Skin of body (tissue), 2 donors: Measurements from ENCODE around the gene GANC. TPM values are rescaled to one million over a fixed set of nuclear protein-coding genes. Genes with fewer than 3 reads are reported as not detected.
"Not testable (repeated sequence)": the region's sequence is repeated elsewhere in the genome, so short reads cannot be mapped to it uniquely, and the experiment has no call there.

ENCODE experiments used
- DNase-seq: peaks from one replicate; lab custom pipeline; 2025; lab: John Stamatoyannopoulos, UW
- total RNA-seq: library from RNA; depleted of rRNA; stranded (reverse); fragments of >200 nt; gene quantifications from one replicate; pipeline ENCODE4 v1.2.3, GENCODE V29; 2014

GANC gene
- total RNA-seq, 1 donor from 2014 or later: 20.7 TPM

DNA sequence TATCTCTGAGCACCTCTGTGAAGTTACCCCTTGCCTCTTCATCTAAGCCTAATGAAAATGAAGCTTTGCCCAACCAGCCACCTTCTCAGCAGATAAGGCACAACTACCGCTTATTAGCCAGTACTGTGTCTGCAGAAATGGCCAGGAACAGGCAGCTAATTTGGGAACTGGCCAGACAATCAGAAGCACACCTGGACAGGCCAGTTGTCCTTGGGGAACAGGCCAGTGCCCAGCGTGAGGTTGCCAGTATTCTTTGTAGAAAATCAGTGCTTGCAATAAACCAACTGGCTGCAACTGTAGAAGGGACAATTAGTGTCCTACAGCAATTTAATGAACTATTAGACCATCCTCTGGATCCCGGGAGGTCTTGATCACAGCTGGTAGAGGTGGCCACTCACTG is 10.7 kb downstream of the GANC start:
- DNase-seq: no peak

- no peak for DNase-seq
These were observed 11.6 kb downstream of the GANC start for GRCh38 chr15:42284551-42284950.

- no peak for DNase-seq
These were observed 12.0 kb downstream of the GANC start for GRCh38 chr15:42285034-42285433.

DNA sequence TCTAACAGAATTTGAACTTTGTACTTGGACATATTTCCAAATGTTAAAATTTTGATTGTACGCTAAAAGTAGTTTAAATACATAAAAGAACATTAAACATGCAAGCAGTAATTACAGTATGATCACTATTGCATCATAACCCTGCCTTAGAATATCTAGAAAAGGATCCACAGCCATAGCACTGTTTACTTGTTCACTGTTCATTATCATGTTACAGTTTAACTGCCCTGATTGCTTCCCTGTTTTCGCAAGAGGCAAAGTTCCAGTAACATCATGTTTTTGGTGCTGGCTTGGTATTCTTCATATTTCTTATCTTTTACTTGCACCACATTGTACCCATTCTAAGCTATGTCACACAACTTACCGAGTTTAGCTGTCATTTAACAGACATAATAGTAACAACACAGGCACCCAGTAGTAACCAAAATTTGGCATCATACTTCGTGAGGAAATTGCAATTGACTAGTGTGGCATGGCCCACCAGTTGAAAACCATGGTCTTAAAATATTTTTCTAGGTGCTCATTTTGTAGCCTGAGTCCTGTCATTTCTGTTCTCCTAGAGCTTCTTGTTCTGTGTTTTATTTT is 13.5 kb downstream of the GANC start:
- DNase-seq: no peak

DNA sequence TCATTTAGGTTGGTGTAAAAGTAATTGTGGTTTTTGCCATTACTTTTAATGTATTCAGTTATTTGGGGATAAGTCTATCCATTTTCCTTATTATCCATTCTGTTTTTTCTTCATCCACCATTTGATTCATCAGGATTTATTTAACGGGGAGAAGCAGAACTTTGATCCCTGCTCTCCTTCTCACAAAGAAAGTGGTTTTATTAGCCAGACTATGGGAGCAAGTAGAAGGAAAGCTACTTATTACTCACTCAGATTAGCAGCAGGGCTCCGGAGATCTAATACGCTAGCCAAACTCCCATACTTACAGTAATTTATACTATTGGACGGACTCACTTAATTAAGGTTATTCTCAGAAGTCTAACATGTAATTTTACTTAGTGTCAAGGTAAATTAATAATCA is 14.9 kb downstream of the GANC start:
- no peak for DNase-seq

GRCh38 chr15:42289166-42289565 is 16.2 kb downstream of the GANC start:
- DNase-seq: no peak

- not testable (repeated sequence) for DNase-seq
These were observed 28.0 kb downstream of the GANC start for GRCh38 chr15:42301004-42301403.

- DNase-seq: no peak
These were observed 33.7 kb downstream of the GANC start for GRCh38 chr15:42306681-42307080.

GRCh38 chr15:42313463-42313862 is 40.5 kb downstream of the GANC start:
- no peak for DNase-seq

GRCh38 chr15:42314818-42315217 is 41.8 kb downstream of the GANC start:
- DNase-seq: no peak

DNA sequence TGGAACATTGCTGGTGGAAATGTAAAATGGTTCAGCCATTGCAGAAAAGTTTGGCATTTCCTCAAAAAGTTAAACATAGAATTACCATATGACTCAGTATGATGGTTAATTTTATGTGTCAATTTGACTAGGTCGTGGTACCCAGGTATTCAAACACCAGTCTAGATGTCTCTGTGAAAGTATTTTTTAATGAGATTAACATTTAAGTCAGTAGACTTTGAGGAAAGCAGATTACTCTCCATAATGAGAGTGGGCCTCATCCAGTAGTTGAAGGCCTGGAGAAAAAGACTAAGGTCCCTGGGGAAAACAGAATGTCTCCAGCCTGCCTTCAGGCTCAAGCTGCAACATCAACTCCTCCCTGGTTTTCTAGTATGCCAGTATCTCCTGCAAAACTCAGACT is 42.5 kb downstream of the GANC start:
- DNase-seq: no peak

GRCh38 chr15:42316282-42316805 is 43.3 kb downstream of the GANC start:
- DNase-seq: not testable (repeated sequence)

DNA sequence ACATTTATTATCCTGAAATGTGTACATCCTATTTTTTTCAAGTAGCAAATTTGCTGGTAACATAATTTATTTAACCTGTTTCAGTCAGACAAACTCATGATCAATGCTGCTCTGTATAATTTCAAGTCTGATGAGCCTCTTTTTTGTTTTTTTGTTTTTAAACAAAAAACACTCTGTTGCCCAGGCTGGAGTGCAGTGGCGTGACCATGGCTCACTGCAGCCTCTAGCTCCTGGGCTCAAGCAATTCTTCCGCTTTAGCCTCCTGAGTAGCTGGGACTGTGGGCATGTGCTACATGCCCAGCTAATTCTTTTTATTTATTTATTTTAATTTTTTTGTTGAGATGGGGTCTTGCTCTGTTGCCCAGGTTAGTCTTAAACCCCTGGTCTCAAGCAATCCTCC is 46.2 kb downstream of the GANC start:
- DNase-seq: no peak

DNA sequence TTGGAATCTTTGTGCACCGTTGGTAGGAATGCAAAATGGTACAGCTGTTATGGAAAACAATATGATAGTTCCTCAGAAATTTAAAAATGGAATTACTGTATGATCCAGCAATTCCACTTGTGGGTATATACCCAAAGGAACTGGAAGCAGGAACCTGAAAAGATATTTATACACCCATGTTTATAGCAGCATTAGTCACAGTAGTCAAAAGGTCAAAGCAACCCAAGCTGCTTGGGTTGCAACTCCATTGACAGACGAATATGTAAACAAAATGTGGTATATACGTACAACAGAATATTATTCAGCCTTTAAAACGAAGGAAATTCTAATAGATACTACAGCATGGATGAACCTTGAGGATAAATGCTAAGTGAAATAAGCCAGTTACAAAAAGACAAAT is 51.3 kb downstream of the GANC start:
- DNase-seq: no peak

GRCh38 chr15:42329161-42329560 is 56.2 kb downstream of the GANC start:
- no peak for DNase-seq

DNA sequence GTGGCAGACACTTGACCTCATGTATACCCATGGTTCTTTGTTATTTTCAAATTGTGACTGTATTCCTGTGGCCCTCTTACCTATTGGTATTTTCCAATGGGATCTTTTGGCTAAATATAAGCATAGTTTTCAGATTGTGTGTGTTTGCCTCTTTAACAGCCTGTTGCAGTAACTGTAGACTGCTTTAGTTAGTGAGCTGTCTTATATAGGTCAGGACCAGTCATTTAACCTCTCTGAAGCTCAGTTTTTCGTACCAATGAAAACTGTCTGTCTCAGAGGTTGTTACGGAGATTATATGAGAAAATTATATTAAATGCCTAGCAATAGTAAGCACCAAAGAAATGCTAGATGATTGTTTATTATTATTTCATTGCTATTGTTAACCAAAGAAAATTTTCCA is 57.0 kb downstream of the GANC start:
- DNase-seq: no peak

DNA sequence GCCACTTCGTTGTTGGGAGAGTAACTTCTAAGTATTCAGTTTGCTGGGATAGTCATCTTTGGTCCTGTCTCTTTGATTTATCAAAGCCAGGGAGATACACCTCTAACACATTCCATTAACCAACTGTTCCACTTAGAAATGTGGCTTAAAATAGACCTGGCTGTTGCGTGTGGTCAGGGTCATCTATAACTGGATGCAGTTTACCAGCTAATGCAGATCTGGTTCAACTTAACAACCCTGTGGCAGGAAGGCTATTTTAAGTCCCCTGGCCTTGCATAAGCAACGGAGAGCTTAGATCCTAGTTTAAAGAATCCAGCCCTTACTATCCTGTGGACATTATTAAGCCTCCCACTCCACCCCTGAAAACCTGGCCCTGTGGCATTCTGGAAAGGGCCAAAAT is 58.2 kb downstream of the GANC start:
- no peak for DNase-seq

GRCh38 chr15:42332331-42332730 is 59.3 kb downstream of the GANC start:
- DNase-seq: no peak

DNA sequence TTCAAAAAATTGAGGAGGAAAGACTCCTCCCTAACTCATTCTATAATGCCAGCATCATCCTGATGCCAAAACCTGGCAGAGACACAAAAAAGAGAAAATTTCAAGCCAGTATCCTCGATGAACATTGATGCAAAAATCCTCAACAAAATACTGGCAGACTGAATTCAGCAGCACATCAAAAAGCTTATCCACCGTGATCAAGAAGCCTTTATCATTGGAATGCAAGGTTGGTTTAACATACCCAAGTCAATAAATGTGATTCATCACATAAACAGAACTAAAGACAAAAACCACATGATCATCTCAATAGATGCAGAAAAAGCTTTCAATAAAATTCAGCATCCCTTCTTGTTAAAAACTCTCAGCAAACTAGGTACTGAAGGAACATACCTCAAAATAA is 62.1 kb downstream of the GANC start:
- no peak for DNase-seq

DNA sequence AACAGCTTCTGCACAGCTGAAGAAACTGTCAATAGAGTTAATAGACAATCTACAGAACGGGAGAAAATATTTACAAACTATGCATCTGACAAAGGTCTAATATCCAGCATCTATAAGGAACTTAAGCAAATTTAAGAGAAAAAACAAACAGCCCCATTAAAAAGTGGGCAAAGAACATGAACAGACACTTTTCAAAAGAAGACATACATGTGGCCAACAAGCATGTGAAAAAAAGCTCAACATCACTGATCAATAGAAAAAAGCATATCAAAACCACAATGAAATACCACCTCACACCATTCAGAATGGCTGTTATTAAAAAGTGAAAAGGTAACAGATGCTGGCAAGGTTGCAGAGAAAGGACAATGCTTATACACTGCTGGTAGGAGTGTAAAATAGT is 63.6 kb downstream of the GANC start:
- not testable (repeated sequence) for DNase-seq

DNA sequence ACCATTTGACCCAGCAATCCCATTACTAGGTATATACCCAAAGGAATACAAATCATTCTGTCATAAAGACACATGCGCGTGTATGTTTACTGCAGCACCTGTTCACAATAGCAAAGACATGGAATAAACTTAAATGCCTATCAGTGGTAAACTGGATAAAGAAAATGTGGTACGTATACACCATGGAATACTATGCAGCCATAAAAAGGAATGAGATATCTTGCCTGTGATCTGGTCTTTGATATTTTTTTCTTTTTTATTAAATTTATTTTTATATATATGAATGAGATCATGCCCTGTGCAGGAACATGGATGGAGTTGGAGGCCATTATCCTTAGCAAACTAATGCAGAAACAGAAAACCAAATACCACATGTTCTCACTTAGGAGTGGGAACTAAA is 64.1 kb downstream of the GANC start:
- DNase-seq: not testable (repeated sequence)

GRCh38 chr15:42338500-42338899 is 65.5 kb downstream of the GANC start:
- DNase-seq: no peak

- DNase-seq: no peak
These were observed 70.7 kb downstream of the GANC start for GRCh38 chr15:42343596-42344232.
